Epithelial cell of esophagus (primary cell): ENCODE results near the gene PLEKHS1.
"Not testable (repeated sequence)": the region's sequence is repeated elsewhere in the genome, so short reads cannot be mapped to it uniquely, and the experiment has no call there.

ENCODE experiments used
- DNase-seq: peaks from one replicate; pipeline ENCODE4 v3.0.0; 2010; ENCODE audit warnings: low read depth
- H3K4me3 ChIP-seq: 2 replicates; pipeline ENCODE4 v1.5.1; 2011; ENCODE audit warnings: mild to moderate bottlenecking, low read length, control low read depth
- TF ChIP-seq, protein P1 (sequence below): IDR thresholded peaks from 2 replicates; pipeline ENCODE4 v1.5.1; 2011; ENCODE audit warnings: low read depth, mild to moderate bottlenecking, low read length, control low read depth, inconsistent platforms; ENCODE audit not compliant: insufficient read depth; ENCODE audit errors: missing control alignments

Gene PLEKHS1

DNA sequence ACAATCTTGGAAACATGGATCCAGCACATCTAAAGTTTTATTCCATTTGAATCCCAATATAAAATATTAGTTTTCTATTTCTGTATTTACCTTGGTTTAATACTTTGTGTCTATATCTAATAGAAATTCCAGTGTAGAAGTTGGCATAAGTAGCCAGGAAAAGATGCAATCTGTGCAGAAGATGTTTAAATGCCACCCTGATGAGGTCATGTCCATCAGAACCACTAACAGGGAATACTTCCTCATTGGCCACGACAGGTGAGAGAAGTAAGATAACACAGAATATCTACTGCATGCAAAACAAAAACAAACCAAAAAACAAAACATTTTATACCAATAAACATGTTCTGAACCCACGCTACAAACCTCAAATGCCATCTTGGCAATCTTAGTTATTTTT, 15.7 kb downstream of the PLEKHS1 start:
- H3K4me3 ChIP-seq, result no peak overlapping the region
- TF ChIP-seq, protein P1, sequence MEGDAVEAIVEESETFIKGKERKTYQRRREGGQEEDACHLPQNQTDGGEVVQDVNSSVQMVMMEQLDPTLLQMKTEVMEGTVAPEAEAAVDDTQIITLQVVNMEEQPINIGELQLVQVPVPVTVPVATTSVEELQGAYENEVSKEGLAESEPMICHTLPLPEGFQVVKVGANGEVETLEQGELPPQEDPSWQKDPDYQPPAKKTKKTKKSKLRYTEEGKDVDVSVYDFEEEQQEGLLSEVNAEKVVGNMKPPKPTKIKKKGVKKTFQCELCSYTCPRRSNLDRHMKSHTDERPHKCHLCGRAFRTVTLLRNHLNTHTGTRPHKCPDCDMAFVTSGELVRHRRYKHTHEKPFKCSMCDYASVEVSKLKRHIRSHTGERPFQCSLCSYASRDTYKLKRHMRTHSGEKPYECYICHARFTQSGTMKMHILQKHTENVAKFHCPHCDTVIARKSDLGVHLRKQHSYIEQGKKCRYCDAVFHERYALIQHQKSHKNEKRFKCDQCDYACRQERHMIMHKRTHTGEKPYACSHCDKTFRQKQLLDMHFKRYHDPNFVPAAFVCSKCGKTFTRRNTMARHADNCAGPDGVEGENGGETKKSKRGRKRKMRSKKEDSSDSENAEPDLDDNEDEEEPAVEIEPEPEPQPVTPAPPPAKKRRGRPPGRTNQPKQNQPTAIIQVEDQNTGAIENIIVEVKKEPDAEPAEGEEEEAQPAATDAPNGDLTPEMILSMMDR, result no peak
- DNase-seq, result peak; percentile 14

DNA sequence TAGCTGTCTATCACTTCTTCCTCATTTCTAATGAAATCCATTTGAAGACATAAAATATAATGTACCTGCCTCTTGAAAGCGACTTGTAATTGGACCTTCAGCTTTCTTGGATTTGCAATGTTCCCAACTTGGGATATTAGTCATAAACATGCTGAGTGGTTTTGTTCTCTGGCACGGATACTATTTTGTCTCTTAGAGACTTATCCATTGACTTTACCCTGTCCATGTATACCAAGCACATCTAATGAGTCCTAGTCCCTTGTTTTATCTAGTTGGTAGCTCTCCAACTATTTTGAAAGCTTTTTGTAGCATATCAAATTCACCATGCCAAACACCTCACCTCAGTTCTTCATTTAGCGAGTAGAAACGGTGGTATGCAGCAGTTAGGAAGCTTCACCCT, 18.9 kb downstream of the PLEKHS1 start:
- no peak for DNase-seq
- TF ChIP-seq, protein P1, result no peak
- H3K4me3 ChIP-seq, result no peak overlapping the region

DNA sequence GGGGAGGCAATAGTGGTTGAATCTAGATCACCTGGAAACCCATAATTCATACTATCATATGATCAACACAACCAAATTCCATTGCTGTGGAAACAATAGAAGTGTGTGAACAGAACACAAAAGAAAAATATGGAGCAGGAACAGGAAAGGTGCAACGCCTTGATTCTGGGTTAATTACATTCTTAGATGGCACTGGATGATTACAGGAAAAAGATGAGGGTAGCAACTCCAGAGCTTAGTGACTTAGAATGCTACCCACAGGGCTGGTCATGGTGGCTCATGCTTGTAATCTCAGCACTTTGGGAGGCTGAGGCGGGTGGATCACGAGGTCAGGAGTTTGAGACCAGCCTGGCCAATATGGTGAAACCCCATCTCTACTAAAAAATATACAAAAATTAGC, 19.6 kb downstream of the PLEKHS1 start:
- H3K4me3 ChIP-seq, DNase-seq: not testable (repeated sequence)

DNA sequence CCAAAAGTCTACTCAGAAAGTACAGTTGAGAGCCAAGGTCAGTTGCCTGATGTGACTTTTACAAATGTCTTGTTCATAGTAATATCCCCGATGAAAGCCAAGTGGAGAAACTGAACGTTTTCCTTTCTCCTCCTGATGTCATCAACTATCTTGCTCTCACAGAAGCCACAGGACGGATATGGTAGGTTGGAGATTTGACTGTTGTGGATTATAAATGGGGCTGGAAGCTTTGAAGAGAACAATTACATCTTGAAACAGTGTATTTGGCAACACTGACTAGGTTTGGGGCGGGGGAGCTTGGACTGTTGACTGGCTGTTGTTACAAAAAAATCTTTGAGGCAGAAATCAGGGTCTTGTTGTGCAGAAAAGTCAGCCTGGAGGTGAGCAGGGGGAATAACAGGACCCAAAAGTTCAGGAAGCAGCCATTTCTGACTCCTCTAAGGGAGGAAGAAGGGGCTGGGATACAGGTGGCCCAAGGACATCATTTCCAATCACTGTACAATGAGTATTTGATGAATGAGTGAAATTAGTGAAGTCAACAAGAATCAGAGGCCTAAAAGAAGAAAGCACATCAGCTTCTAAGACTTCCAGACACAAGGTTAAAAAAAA, 24.3 kb downstream of the PLEKHS1 start:
- TF ChIP-seq, protein P1, result no peak
- no peak for DNase-seq

DNA sequence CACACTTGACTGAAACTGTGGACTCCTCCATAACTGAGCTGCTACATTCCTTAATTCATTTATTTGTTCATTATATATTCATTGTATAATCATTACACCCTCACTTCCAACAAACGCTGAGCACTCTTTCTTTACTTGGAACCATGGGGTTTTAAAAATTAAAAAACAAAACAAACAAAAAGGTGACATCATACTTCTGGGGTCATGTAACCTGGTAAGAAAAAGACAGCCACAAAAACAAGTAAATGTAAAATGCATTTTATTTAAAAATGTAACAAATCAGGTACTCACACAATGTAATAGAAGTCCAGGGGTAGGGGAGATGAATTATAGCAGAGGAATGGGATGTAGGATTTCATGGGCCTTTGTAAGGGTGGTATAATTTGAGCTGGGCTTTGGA, 25.1 kb downstream of the PLEKHS1 start:
- TF ChIP-seq, protein P1, result no peak
- no peak for DNase-seq
- no peak overlapping the region for H3K4me3 ChIP-seq

More for the DNA sequence above, 24.3 kb downstream of the PLEKHS1 start:
- H3K4me3 ChIP-seq, result no peak overlapping the region

DNA sequence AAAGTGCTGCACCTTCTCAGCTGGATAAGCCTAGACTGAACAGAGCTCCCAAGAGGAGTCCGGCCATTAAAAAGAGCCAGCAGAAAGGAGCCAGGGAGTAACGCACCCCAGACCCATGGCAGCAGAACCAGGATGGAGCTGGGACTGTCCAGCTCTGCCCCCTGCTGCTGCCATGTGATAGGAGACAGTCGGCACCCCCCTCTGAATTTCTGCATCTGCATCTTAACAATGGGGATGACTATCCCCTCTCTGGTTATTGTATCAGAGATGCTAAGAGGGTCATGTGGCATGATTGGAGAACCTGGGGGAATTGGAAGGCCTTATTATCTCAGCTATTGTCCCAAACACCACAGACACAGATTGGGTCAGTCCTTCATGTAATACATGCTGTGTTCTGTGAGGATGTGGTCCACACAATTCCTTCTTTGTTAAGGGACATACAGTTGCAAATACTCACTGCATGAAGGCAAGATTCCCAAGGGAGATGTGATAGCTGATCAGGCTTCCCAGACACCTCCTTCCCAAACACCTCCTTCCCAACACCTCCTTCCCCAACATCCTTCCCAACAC, 29.3 kb downstream of the PLEKHS1 start:
- TF ChIP-seq, protein P1, result no peak
- no peak for DNase-seq

DNA sequence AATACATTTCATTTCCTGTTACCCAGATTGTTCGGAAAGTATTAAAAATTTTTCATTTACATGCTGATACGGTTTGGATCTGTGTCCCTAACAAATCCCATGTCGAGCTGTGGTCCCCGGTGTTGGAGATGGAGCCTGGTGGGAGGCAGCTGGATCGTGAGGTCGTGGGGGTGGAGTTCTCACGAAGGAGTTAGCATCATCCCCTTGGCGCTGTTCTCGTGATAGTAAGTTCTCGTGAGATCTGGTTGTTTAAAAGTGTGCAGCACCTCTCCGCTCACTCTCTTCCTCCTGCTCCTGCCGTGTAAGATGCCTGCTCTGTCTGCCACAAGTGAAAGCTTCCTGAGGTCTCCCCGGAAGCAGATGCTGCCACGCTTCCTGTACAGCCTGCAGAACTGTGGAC, 30.9 kb downstream of the PLEKHS1 start:
- no peak overlapping the region for H3K4me3 ChIP-seq
- DNase-seq, result no peak
- TF ChIP-seq, protein P1, result no peak

More for the DNA sequence above, 29.3 kb downstream of the PLEKHS1 start:
- H3K4me3 ChIP-seq, result no peak overlapping the region
